Tibial nerve (tissue), 4 donors: Measurements from ENCODE around the gene GINS3.

Experiments
- EP300 ChIP-seq, 2 donors: sonication (generic); formaldehyde crosslinking; IDR thresholded peaks; one replicate each; pipeline ENCODE4 v1.6.1; 2017; ENCODE audit warnings: antibody characterized with exemption in 2 of 2, mild to moderate bottlenecking in 1 of 2
- POLR2A ChIP-seq, 2 donors: fragments of 450-650 bp; IDR thresholded peaks; one replicate each; pipeline ENCODE4 v1.6.1; 2017; ENCODE audit warnings: antibody characterized with exemption in 2 of 2, mild to moderate bottlenecking in 2 of 2, moderate library complexity in 2 of 2
- TF ChIP-seq, protein P1 (sequence below), 5 experiments: fragments of 200-600 bp in 3 of 5; fragments of 450-650 bp in 2 of 5; sonication (generic) in 3 of 5; IDR thresholded peaks; one replicate each; pipeline ENCODE4 v1.5.1; 2016 to 2019; ENCODE audit warnings: antibody characterized with exemption in 5 of 5, mild to moderate bottlenecking in 3 of 5, moderate library complexity in 2 of 5

DNA sequence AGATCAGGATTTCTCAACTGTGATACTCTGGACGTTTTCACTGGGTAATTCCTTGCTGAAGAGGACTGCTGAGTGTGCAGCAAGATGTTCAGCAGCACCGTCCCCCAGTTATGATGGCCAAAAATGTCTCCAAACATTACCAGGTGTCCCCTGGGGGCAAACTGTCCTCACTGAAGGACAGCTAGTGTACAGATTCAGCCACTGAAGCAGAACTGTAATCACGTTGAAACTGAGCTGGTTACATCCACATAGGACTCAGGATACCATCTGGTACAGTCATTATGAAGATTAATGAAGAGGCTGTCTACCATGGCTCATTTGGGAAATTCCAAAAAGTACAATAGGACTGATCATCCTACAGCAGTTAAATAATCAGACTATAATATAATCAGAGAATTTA lies 43.3 kb upstream of the GINS3 start:
- TF ChIP-seq EP300 (IDR thresholded peaks at IDR 0.05), result no peak
- TF ChIP-seq, protein P1, sequence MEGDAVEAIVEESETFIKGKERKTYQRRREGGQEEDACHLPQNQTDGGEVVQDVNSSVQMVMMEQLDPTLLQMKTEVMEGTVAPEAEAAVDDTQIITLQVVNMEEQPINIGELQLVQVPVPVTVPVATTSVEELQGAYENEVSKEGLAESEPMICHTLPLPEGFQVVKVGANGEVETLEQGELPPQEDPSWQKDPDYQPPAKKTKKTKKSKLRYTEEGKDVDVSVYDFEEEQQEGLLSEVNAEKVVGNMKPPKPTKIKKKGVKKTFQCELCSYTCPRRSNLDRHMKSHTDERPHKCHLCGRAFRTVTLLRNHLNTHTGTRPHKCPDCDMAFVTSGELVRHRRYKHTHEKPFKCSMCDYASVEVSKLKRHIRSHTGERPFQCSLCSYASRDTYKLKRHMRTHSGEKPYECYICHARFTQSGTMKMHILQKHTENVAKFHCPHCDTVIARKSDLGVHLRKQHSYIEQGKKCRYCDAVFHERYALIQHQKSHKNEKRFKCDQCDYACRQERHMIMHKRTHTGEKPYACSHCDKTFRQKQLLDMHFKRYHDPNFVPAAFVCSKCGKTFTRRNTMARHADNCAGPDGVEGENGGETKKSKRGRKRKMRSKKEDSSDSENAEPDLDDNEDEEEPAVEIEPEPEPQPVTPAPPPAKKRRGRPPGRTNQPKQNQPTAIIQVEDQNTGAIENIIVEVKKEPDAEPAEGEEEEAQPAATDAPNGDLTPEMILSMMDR (IDR thresholded peaks at IDR 0.05), result no peak
- no peak for TF ChIP-seq POLR2A (IDR thresholded peaks at IDR 0.05)
